ENCODE measurements around the gene RBFOX2.

Gene RBFOX2

GRCh38 chr22:35894937-35895708 is 133.5 kb downstream of the RBFOX2 start:
- DNase-seq, result peak; percentile 89

- no peak for DNase-seq
These were observed 134.2 kb downstream of the RBFOX2 start for GRCh38 chr22:35894464-35894878.

- DNase-seq, result no peak
These were observed 134.9 kb downstream of the RBFOX2 start for GRCh38 chr22:35893698-35894097.

GRCh38 chr22:35892192-35892591 is 136.4 kb downstream of the RBFOX2 start:
- DNase-seq, result peak; percentile 80

GRCh38 chr22:35891442-35891841 is 137.2 kb downstream of the RBFOX2 start:
- DNase-seq, result no peak

GRCh38 chr22:35889071-35889470 is 139.6 kb downstream of the RBFOX2 start:
- no peak for DNase-seq

- DNase-seq, result no peak
These were observed 140.3 kb downstream of the RBFOX2 start for GRCh38 chr22:35888181-35888870.

- peak; percentile 32 for DNase-seq
These were observed 141.2 kb downstream of the RBFOX2 start for GRCh38 chr22:35887296-35887875.

- no peak for DNase-seq
These were observed 142.3 kb downstream of the RBFOX2 start for GRCh38 chr22:35886309-35886708.

GRCh38 chr22:35884529-35884928 is 144.1 kb downstream of the RBFOX2 start:
- DNase-seq, result no peak

- peak; percentile 62 for DNase-seq
These were observed 145.5 kb downstream of the RBFOX2 start for GRCh38 chr22:35883031-35883620.

- DNase-seq, result no peak
These were observed 146.2 kb downstream of the RBFOX2 start for GRCh38 chr22:35882211-35883030.

- no peak for DNase-seq
These were observed 149.3 kb downstream of the RBFOX2 start for GRCh38 chr22:35879351-35879750.

- DNase-seq, result no peak
These were observed 155.2 kb downstream of the RBFOX2 start for GRCh38 chr22:35873426-35873825.

- DNase-seq, result no peak
These were observed 156.2 kb downstream of the RBFOX2 start for GRCh38 chr22:35872451-35872850.

- no peak for DNase-seq
These were observed 157.9 kb downstream of the RBFOX2 start for GRCh38 chr22:35870517-35871293.

GRCh38 chr22:35868938-35869337 is 159.7 kb downstream of the RBFOX2 start:
- peak; percentile 38 for DNase-seq

GRCh38 chr22:35866651-35867050 is 162.0 kb downstream of the RBFOX2 start:
- DNase-seq, result no peak

- DNase-seq, result no peak
These were observed 164.0 kb downstream of the RBFOX2 start for GRCh38 chr22:35864545-35865165.

GRCh38 chr22:35863432-35863831 is 165.2 kb downstream of the RBFOX2 start:
- no peak for DNase-seq

- no peak for DNase-seq
These were observed 165.9 kb downstream of the RBFOX2 start for GRCh38 chr22:35862697-35863096.

All from EL (cell line).